ENCODE measurements around the gene TYMP.
"Not testable (repeated sequence)": the region's sequence is repeated elsewhere in the genome, so short reads cannot be mapped to it uniquely, and the experiment has no call there.

TYMP gene

DNA sequence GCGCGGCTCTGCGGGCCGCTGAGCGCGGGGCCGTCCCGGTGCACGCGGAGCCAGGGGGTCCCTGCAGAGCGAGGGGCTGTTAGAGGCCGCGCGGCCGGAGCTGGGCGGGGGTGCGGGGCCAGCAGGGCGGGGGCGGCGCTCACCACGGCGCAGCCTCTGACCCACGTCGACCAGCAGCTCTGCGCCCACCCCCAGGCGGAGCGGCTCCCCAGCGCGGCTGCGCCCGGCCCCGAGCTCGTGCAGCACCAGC, 4.0 kb downstream of the TYMP start:
- Mint-ChIP-seq H3K27ac (peak overlapping the region; percentile 61), H3K36me3 (peaks cover 2% of the 10 kb centered on the region), H3K9me3 (ENCODE audit: low read depth) (no peaks in the 10 kb centered on the region), H3K4me1 (ENCODE audit: low read depth) (peaks cover 23% of the 10 kb centered on the region), H3K27me3 (no peaks in the 10 kb centered on the region), H3K4me3 (peak overlapping the region; percentile 90)

DNA sequence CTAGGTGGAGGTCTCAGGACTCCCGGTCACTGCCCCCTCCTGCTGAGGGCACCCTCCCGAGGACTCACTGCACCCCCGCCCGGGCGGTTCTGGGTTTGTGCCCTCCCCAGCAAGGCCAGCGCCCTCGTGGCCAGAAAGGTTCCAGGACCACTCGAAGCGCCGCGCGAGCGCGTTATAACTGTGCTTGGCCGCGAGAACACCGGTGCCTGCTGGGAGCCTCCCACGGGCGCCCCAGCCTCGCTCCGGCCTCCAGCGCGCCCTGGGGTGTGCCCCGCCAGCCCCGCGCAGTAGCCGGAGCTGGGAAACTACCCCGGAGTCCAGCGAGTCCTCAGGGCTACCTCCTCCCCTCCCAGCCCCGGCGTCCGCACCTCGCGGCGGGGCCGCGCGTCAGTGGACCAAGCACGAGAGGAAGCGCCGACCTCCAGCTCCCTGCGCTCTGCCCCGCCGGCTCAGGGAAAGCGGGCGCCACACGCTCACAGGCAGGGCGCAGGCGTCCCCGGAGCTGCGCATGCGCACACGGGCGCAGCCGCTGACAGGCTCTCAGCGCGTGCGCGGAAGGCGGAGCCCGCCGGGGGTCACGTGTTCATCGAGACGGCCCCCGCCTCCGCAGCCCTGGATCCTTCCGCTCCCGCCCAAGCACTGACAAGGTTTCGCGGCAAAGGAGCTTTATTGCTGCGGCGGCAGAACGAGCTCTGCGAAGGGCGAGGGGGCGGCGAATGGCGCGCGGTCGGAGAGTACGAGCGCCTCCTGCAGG, 4.5 kb downstream of the TYMP start, which contains the start of gene SCO2:
Gene SCO2 (minus strand): TSS at position 495 of the 754 bp plus-strand sequence. CDS start 1,187 bp downstream, outside the sequence.
- H3K4me3 Mint-ChIP-seq, result peak within 1 kb of the TSS; percentile 90
- peaks cover 2% of the 10 kb centered on the region for H3K36me3 Mint-ChIP-seq
- H3K9me3 Mint-ChIP-seq (ENCODE audit: low read depth), result no peaks in the 10 kb centered on the region

DNA sequence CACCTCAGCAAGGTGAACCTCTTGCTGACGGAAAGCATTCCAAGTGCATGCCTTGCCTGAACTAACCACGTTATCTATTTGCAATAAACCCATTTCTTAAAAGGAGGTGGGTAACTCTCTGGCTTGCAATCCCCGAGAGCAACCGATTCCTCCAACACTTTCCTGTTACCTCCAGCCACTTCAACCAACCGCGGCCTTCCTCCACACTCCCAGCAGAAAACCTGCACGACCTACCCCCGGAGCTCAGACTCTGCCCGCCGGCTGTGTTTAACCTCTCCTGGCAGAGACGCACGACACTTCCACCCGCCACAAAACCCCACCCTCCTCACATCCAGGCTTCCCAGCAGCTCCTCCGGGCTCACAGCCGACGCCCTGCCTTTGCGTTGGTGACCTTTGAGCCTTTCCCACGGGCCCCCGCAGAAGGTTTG, 5.1 kb downstream of the TYMP start:
- peaks cover 23% of the 10 kb centered on the region for H3K4me1 Mint-ChIP-seq (ENCODE audit: low read depth)
- H3K27ac Mint-ChIP-seq, result peak overlapping the region; percentile 59
- H3K36me3 Mint-ChIP-seq, result peaks cover 2% of the 10 kb centered on the region
- peak overlapping the region; percentile 90 for H3K4me3 Mint-ChIP-seq
- H3K27me3 Mint-ChIP-seq, result no peaks in the 10 kb centered on the region
- no peaks in the 10 kb centered on the region for H3K9me3 Mint-ChIP-seq (ENCODE audit: low read depth)

More for the DNA sequence above, 4.5 kb downstream of the TYMP start, which contains the start of gene SCO2:
- Mint-ChIP-seq H3K27ac (peak within 1 kb of the TSS; percentile 61), H3K27me3 (no peaks in the 10 kb centered on the region), H3K4me1 (ENCODE audit: low read depth) (peaks cover 23% of the 10 kb centered on the region)

DNA sequence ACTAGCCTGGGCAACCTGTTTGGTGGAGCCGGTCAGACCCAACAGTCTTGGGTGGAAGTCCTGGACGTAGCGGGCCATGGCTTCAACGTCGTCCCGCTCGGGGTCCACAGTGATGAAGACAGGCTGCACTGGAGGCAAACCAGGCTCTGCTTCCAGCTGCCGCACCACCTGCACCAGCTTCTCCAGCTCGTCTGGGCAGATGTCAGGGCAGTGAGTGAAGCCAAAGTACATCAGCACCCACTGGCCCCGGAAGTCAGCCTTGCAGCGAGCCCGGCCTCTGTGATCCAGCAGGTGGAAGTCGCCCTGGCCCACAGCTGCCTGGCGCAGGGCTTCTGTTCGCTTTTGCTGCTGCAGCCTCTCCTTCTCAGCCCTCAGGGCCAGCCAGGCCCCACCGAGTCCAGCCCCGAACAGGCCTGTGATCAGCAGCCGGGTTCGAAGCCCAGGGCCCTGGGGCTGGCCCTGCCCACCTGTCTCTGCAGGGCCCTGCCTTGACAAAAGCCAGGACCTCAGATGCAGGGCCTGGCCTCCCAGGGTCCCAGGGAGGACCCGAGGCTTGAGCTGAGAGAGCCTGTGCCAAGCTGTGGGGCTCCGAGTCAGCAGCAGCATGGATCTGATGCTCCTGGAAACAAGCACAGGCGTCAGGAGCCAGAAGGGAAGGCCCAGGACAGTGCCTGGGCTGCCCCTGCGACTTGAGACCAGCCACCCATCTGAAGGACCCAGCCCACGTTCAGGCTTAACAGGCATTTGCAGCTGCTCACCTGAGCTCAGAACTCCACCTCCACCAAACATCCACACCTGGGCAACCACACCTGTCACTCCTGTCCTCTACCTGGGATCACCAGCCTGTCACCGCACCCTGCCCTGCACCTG, 5.8 kb downstream of the TYMP start:
- H3K27me3 Mint-ChIP-seq, result no peaks in the 10 kb centered on the region
- no peaks in the 10 kb centered on the region for H3K9me3 Mint-ChIP-seq (ENCODE audit: low read depth)
- peaks cover 2% of the 10 kb centered on the region for H3K36me3 Mint-ChIP-seq
- H3K4me1 Mint-ChIP-seq (ENCODE audit: low read depth), result peaks cover 23% of the 10 kb centered on the region
- H3K27ac Mint-ChIP-seq, result peak overlapping the region; percentile 59
- peak overlapping the region; percentile 90 for H3K4me3 Mint-ChIP-seq

DNA sequence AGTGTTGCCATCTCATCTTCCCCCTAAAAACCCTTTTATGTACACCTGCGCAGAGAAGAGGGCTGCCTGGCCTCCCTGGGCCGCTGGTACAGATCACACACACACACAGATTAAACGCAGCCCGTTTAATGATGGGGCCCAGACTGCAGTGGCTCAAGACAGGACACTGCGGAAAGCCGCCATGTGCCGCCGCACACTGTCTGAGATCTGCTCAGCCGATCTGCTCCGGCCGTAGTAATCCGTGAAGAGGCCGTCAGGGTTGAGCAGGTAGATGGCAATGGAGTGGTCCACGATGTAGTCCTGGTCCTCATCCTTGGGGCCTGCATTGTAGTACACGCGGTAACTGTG, 6.4 kb downstream of the TYMP start:
- Mint-ChIP-seq H3K36me3 (peaks cover 2% of the 10 kb centered on the region), H3K4me1 (ENCODE audit: low read depth) (peaks cover 21% of the 10 kb centered on the region), H3K27ac (no peak overlapping the region), H3K27me3 (no peaks in the 10 kb centered on the region), H3K4me3 (peak overlapping the region; percentile 35), H3K9me3 (ENCODE audit: low read depth) (no peaks in the 10 kb centered on the region)

DNA sequence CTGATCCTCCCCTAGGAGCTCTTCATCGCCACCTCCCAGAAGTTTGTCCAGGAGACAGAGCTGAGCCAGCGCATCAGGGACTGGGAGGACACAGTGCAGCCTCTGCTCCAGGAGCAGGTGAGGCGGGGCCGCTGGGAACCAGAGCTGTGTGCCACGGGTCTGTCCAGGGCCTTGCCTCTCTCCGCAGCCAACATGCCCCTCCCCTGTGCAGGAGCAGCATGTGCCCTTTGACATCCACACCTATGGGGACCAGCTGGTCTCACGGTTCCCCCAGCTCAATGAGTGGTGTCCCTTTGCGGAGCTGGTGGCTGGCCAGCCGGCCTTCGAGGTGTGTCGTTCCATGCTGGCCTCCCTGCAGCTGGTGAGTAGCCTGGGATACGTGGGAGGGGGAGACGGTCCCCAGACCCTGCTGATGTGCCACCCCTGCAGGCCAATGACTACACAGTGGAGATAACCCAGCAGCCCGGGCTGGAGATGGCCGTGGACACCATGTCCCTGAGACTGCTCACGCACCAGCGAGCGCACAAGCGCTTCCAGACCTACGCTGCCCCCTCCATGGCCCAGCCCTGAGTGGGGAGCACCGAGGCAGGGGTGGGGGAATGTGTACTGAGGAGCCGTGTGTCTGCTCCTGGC, 6.9 kb downstream of the TYMP start:
- no peaks in the 10 kb centered on the region for H3K27me3 Mint-ChIP-seq
- no peak overlapping the region for H3K27ac Mint-ChIP-seq
- peaks cover 17% of the 10 kb centered on the region for H3K4me1 Mint-ChIP-seq (ENCODE audit: low read depth)
- H3K4me3 Mint-ChIP-seq, result peak overlapping the region; percentile 35
- no peaks in the 10 kb centered on the region for H3K9me3 Mint-ChIP-seq (ENCODE audit: low read depth)
- H3K36me3 Mint-ChIP-seq, result peaks cover 2% of the 10 kb centered on the region

DNA sequence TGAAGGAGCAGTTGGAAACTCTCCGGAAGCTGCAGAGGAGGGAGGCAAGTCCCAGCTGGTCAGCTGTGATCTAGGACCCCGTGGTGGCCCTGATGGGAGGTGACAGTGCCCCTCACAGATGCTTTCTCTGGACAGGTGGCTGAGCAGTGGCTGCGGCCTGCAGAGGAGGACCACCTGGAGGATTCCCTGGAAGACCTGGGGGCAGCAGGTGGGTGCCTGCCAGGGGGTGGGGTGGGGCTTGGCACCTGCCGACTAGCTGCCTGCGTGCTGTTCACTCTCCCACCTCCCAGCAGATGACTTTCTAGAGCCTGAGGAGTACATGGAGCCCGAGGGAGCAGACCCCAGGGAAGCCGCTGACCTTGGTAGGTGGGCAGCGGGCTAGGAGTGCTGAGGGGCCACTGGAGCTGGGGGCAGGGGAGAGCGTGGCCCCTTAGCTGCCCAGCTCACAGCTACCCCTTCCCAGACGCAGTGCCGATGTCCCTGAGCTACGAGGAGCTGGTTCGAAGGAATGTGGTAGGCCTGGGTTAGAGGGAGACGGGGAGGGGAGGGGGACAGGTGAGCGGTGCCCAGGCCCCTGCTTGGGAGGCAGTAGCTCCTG, 7.5 kb downstream of the TYMP start:
- no peaks in the 10 kb centered on the region for H3K9me3 Mint-ChIP-seq (ENCODE audit: low read depth)
- no peak overlapping the region for H3K27ac Mint-ChIP-seq
- H3K4me1 Mint-ChIP-seq (ENCODE audit: low read depth), result peaks cover 12% of the 10 kb centered on the region
- no peaks in the 10 kb centered on the region for H3K27me3 Mint-ChIP-seq
- no peak overlapping the region for H3K4me3 Mint-ChIP-seq
- H3K36me3 Mint-ChIP-seq, result peaks cover 2% of the 10 kb centered on the region

DNA sequence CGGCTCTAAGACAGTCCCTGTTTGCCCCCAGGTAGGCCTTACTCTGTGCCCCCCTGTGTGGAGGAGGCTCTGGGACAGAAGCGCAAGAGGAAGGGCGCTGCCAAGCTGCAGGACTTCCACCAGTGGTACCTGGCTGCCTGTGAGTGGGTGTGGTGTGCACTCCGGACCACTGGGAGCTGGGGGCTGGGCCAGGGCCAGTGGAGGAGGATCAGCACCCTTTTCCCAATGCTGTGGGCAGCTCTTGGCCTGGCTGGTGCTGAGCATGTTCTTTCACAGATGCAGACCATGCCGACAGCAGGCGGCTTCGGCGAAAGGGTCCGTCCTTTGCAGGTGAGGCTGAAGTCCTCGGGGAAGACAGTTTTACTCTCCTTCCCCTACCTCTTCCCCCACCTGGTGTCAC, 8.1 kb downstream of the TYMP start:
- no peak overlapping the region for H3K4me3 Mint-ChIP-seq
- H3K4me1 Mint-ChIP-seq (ENCODE audit: low read depth), result peaks cover 7% of the 10 kb centered on the region
- no peak overlapping the region for H3K27ac Mint-ChIP-seq
- H3K9me3 Mint-ChIP-seq (ENCODE audit: low read depth), result no peaks in the 10 kb centered on the region
- H3K36me3 Mint-ChIP-seq, result peaks cover 2% of the 10 kb centered on the region
- no peaks in the 10 kb centered on the region for H3K27me3 Mint-ChIP-seq

DNA sequence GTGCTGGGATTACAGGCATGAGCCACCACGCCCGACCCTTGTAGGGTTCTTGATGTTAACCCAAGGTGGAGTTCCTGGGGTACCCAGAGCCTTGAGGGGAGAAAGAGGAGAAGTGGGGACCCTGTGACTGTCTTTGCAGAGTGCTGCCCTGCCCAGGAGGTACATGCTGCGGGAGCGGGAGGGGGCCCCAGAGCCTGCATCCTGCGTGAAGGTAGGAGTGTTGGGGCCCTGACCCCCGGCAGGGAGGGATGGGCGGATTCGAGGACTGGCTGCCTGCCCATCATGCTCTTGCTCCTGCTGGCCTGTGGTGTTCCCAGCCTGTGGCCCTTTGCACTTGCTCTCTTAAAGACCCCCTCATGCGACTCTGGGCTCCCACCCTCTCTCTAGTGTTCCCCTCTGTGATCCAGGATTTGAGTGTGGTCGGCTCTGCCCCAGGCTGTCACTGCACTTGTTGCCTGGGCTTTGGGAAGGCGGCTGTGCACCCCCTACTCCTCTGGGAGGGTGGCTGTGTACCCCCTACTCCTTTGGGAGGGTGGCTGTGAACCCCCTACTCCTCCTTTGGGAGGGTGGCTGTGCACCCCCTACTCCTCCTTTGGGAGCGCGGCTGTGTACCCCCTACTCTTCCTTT, 8.9 kb downstream of the TYMP start:
- Mint-ChIP-seq H3K4me1 (ENCODE audit: low read depth) (peaks cover 7% of the 10 kb centered on the region), H3K27me3 (no peaks in the 10 kb centered on the region), H3K9me3 (ENCODE audit: low read depth) (no peaks in the 10 kb centered on the region), H3K4me3 (no peak overlapping the region), H3K27ac (no peak overlapping the region), H3K36me3 (peaks cover 2% of the 10 kb centered on the region)

DNA sequence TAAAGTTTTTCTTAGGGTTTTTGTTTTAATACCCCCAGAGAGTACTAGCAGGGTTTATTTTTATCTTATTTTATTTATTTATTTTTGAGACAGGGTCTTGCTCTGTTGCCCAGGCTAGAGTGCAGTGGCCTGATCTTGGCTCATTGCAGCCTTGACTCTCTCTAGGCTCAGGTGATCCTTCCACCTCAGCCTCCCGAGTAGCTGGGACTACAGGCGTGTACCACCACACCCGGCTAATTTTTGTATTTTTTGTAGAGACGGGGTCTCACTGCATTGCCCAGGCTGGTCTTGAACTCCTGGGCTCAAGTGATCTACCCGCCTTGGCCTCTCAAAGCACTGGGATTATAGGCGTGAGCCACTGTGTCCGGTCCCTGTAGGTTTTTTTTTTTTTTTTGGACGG, 9.6 kb downstream of the TYMP start:
- H3K27me3 Mint-ChIP-seq; H3K4me1 Mint-ChIP-seq (ENCODE audit: low read depth); H3K4me3 Mint-ChIP-seq; H3K27ac Mint-ChIP-seq; H3K36me3 Mint-ChIP-seq; H3K9me3 Mint-ChIP-seq (ENCODE audit: low read depth): not testable (repeated sequence)

DNA sequence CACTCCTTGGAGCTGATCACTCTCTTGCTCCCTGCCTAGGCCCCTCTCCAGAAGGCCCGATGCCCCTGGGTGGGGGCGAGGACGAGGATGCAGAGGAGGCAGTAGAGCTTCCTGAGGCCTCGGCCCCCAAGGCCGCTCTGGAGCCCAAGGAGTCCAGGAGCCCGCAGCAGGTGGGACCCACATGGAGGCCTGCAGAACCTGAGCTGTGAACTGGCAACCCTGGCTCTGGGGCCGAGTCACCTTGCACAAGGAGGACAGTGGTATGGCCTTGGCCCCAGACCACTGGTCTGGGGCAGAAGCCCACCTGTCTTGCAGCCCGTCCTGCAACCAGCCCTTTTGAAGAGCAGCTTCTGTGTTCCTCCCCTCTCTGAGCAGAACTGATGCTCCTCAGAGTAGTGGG, 10.7 kb downstream of the TYMP start:
- H3K4me3 Mint-ChIP-seq, result no peak overlapping the region
- no peaks in the 10 kb centered on the region for H3K36me3 Mint-ChIP-seq
- H3K27ac Mint-ChIP-seq, result no peak overlapping the region
- H3K27me3 Mint-ChIP-seq, result no peaks in the 10 kb centered on the region
- no peaks in the 10 kb centered on the region for H3K9me3 Mint-ChIP-seq (ENCODE audit: low read depth)
- peaks cover 8% of the 10 kb centered on the region for H3K4me1 Mint-ChIP-seq (ENCODE audit: low read depth)

DNA sequence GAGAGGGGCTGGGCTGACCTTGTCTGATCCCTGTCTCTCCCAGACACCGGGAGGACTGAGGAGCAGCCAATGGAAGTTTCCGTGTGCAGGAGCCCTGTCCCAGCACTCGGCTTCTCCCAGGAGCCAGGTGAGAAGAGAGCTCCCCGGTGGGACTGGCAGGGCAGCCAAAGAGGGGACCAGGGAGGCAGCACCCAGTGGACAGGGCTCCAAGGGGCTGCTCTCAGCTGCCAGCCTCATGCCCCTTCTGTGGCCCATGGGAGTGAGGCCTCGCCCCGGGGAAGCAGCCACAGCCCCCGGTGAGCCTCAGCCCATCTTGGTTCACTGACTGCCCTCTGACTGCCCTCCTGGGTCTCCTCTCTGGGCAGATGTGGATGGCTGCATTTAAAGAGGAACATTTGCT, 11.2 kb downstream of the TYMP start:
- H3K9me3 Mint-ChIP-seq (ENCODE audit: low read depth), result no peaks in the 10 kb centered on the region
- H3K4me1 Mint-ChIP-seq (ENCODE audit: low read depth), result peaks cover 9% of the 10 kb centered on the region
- no peak overlapping the region for H3K27ac Mint-ChIP-seq
- no peaks in the 10 kb centered on the region for H3K36me3 Mint-ChIP-seq
- H3K4me3 Mint-ChIP-seq, result no peak overlapping the region
- H3K27me3 Mint-ChIP-seq, result no peaks in the 10 kb centered on the region

DNA sequence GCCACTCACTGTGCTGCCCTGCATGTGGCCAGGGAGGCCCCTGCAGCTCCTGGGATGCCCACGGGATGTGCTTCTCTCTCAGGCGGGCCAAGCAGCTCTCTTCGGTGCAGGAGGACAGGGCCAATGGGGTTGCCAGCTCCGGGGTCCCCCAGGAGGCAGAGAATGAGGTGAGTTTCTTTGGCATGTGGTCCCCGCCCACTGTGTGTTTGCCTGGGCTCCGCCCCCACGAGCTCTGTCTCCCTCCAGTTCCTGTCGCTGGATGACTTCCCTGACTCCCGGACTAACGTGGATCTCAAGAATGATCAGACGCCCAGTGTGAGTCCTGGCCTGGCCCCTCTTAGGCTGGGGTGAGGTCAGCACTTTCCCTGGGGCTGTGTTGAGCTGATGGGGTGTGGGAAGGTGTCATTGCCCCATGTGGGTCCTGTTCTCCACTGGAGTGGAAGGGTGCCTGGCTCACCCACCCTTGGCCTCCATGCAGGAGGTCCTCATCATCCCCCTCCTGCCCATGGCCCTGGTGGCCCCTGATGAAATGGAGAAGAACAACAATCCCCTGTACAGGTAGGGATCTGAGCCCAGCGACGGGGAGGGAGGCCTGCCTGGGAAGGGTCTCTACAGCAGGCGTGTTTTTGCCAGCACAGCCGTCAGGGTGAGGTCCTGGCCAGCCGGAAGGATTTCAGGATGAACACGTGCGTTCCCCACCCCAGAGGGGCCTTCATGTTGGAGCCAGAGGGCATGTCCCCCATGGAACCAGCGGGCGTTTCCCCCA, 12.1 kb downstream of the TYMP start:
- Mint-ChIP-seq H3K27me3 (no peaks in the 10 kb centered on the region), H3K9me3 (ENCODE audit: low read depth) (no peaks in the 10 kb centered on the region), H3K4me3 (no peak overlapping the region), H3K36me3 (no peaks in the 10 kb centered on the region), H3K27ac (no peak overlapping the region), H3K4me1 (ENCODE audit: low read depth) (peaks cover 8% of the 10 kb centered on the region)

DNA sequence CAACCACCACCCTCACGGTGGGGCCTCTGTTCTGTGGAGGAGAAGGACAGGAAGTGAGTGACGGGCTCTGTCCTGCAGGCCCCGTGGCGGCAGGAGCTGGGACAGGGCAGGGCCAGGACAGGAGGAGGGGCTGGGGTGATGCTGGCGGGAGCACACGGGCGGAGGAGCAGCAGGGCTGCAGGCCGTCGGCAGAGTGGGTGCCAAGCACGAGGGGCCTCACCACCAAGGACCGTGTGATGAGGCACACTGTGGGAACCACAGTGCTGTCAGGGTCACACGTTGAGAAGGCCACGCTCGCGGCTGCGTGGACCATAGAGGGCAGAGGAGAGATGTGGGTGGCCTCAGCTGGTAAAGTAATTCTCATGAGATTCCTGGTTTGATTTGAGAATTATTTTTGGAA, 12.9 kb downstream of the TYMP start:
- Mint-ChIP-seq H3K4me1 (ENCODE audit: low read depth) (peaks cover 8% of the 10 kb centered on the region), H3K36me3 (no peaks in the 10 kb centered on the region), H3K27ac (no peak overlapping the region), H3K9me3 (ENCODE audit: low read depth) (no peaks in the 10 kb centered on the region), H3K4me3 (no peak overlapping the region), H3K27me3 (no peaks in the 10 kb centered on the region)

Measured in activated naive CD8-positive, alpha-beta T cell (primary cell).